Diencephalon (tissue), 1 donor: ENCODE results near the gene ARHGAP32. TPM values are rescaled to one million over a fixed set of nuclear protein-coding genes. Genes with fewer than 3 reads are reported as not detected.

Experiments
- small RNA-seq: library from RNA; depleted of rRNA; stranded (forward); fragments of <200 nt; gene quantifications from one replicate; pipeline ENCODE3, GENCODE V24; 2014
- total RNA-seq: library from RNA; depleted of rRNA; stranded (reverse); fragments of >200 nt; gene quantifications from one replicate; pipeline ENCODE4 v1.2.3, GENCODE V29; 2014

The ARHGAP32 gene
- total RNA-seq, result 79.6 TPM

GRCh38 chr11:129192150-129192549 is at the start of gene ARHGAP32:
TSS of gene ARHGAP32 (minus strand) at chr11:129192325. CDS start at chr11:129192198, 127 bp downstream.

GRCh38 chr11:128942817-128943427 is 249.2 kb downstream of the ARHGAP32 start, which contains the start of gene TP53AIP1:
TSS of gene TP53AIP1 (minus strand) at chr11:128942871. CDS start at chr11:128937818, 5,053 bp downstream.

Small RNAs within 50 kb of the gene (small RNA-seq; reads per million reads assigned to genes)
- gene RF00019 (not detected), gene RNU6-874P (not detected), gene RNU6-876P (not detected)

Other genes with a start within 250 kb of the ARHGAP32 start
- gene TP53AIP1, start 249.5 kb downstream of the ARHGAP32 start, total RNA-seq, result 1.2 TPM
- gene BARX2, start 183.5 kb upstream of the ARHGAP32 start, total RNA-seq, result 0.23 TPM